Activated CD8-positive, alpha-beta memory T cell treated with anti-CD3 and anti-CD28 coated beads, Interleukin-2, amount 50 U/mL, for 1 hour (primary cell): Measurements from ENCODE around the gene CD300LG.
A peak's percentile ranks its signal among the peaks of the same experiment; 100 is the strongest.
"Not testable (repeated sequence)": the region's sequence is repeated elsewhere in the genome, so short reads cannot be mapped to it uniquely, and the experiment has no call there.

ENCODE experiments used
- DNase-seq: peaks from one replicate; pipeline ENCODE4 v3.0.0-alpha.2; 2020; ENCODE audit errors: extremely low read depth

Gene CD300LG

GRCh38 chr17:43878260-43879175 lies 31.5 kb downstream of the CD300LG start:
- no peak for DNase-seq

- DNase-seq: no peak
Measured at GRCh38 chr17:43879723-43880419, 32.9 kb downstream of the CD300LG start.

- no peak for DNase-seq
Measured at GRCh38 chr17:43880420-43880991, 33.5 kb downstream of the CD300LG start.

- no peak for DNase-seq
Measured at GRCh38 chr17:43881181-43881580, 34.2 kb downstream of the CD300LG start.

- no peak for DNase-seq
Measured at GRCh38 chr17:43881758-43882505, 35.0 kb downstream of the CD300LG start.

- no peak for DNase-seq
Measured at GRCh38 chr17:43882761-43883415, 35.9 kb downstream of the CD300LG start.

GRCh38 chr17:43888548-43888947 lies 41.6 kb downstream of the CD300LG start:
- no peak for DNase-seq

GRCh38 chr17:43890240-43890639 lies 43.3 kb downstream of the CD300LG start:
- DNase-seq: no peak

GRCh38 chr17:43891851-43892646 lies 45.1 kb downstream of the CD300LG start:
- no peak for DNase-seq

- DNase-seq: no peak
Measured at GRCh38 chr17:43892647-43892952, 45.6 kb downstream of the CD300LG start.

GRCh38 chr17:43894494-43894893 lies 47.5 kb downstream of the CD300LG start:
- DNase-seq: not testable (repeated sequence)

GRCh38 chr17:43897831-43898230 lies 50.9 kb downstream of the CD300LG start:
- DNase-seq: no peak

GRCh38 chr17:43898446-43898845 lies 51.5 kb downstream of the CD300LG start:
- no peak for DNase-seq

GRCh38 chr17:43900183-43900857 lies 53.3 kb downstream of the CD300LG start:
- peak; percentile 55 for DNase-seq

- DNase-seq: no peak
Measured at GRCh38 chr17:43900858-43901754, 54.1 kb downstream of the CD300LG start.

- DNase-seq: no peak
Measured at GRCh38 chr17:43901861-43902589, 55.0 kb downstream of the CD300LG start.

GRCh38 chr17:43905400-43905984 lies 58.5 kb downstream of the CD300LG start:
- DNase-seq: no peak
